Fibroblast of lung (primary cell): ENCODE results near the gene PGLYRP4. TPM values are rescaled to one million over a fixed set of nuclear protein-coding genes. Genes with fewer than 3 reads are reported as not detected.

Experiments
- DNase-seq, 2 donors: peaks; one replicate each; pipeline versions ENCODE4 v3.0.0 to v3.0.0-alpha.2; 2010; ENCODE audit warnings: low read depth in 2 of 2
- H2AFZ ChIP-seq: 2 replicates; pipeline ENCODE4 v1.5.1; 2012; ENCODE audit warnings: low read length, control low read depth, inconsistent platforms
- H3K27ac ChIP-seq: 2 replicates; pipeline ENCODE4 v1.5.1; 2011; ENCODE audit warnings: low read length, control low read depth; ENCODE audit not compliant: insufficient read depth
- H3K27me3 ChIP-seq: 2 replicates; pipeline ENCODE4 v1.5.1; 2011; ENCODE audit warnings: mild to moderate bottlenecking, low read length; ENCODE audit not compliant: control insufficient read depth, insufficient read depth
- H3K36me3 ChIP-seq: 2 replicates; pipeline ENCODE4 v1.5.1; 2011; ENCODE audit warnings: low read length; ENCODE audit not compliant: control insufficient read depth, insufficient read depth
- H3K4me1 ChIP-seq: 2 replicates; pipeline ENCODE4 v1.5.1; 2011; ENCODE audit warnings: low read length; ENCODE audit not compliant: control insufficient read depth, insufficient read depth; ENCODE audit errors: extremely low read depth
- H3K4me2 ChIP-seq: 2 replicates; pipeline ENCODE4 v1.5.1; 2011; ENCODE audit warnings: low read length, control low read depth; ENCODE audit not compliant: insufficient read depth; ENCODE audit errors: extremely low read depth
- H3K4me3 ChIP-seq, 4 experiments: fragments of 200-600 bp in 1 of 4; sonication (generic) in 1 of 4; replicated peaks in 1 of 4; 2 replicates each; pipeline ENCODE4 v1.5.1; 2011 to 2016; ENCODE audit warnings: low read length in 4 of 4, low read depth in 3 of 4, mild to moderate bottlenecking in 3 of 4, control low read depth in 2 of 4, inconsistent platforms in 1 of 4, mixed read lengths in 1 of 4; ENCODE audit not compliant: insufficient read depth in 1 of 4; ENCODE audit errors: control extremely low read depth in 1 of 4
- H3K79me2 ChIP-seq: 2 replicates; pipeline ENCODE4 v1.5.1; 2012; ENCODE audit warnings: mild to moderate bottlenecking, low read length, inconsistent platforms; ENCODE audit not compliant: control insufficient read depth, insufficient read depth
- H3K9ac ChIP-seq: 2 replicates; pipeline ENCODE4 v1.5.1; 2011; ENCODE audit warnings: mild to moderate bottlenecking, low read length, control low read depth; ENCODE audit not compliant: insufficient read depth
- H3K9me3 ChIP-seq: 2 replicates; pipeline ENCODE4 v1.5.1; 2012; ENCODE audit warnings: low read depth, low read length; ENCODE audit not compliant: control insufficient read depth, insufficient read depth
- H4K20me1 ChIP-seq: 2 replicates; pipeline ENCODE4 v1.5.1; 2011; ENCODE audit warnings: low read length; ENCODE audit not compliant: control insufficient read depth, insufficient read depth; ENCODE audit errors: extremely low read depth
- CTCF ChIP-seq, 2 donors: IDR thresholded peaks in 1 of 2; conservative IDR thresholded peaks in 1 of 2; 1 replicate in 1 of 2; 2 replicates in 1 of 2; pipeline ENCODE4 v1.5.1; 2011 to 2012; ENCODE audit warnings: low read length in 2 of 2, control low read depth in 1 of 2, inconsistent platforms in 1 of 2, low read depth in 1 of 2, mild to moderate bottlenecking in 1 of 2
- EZH2 ChIP-seq: IDR thresholded peaks from 2 replicates; pipeline ENCODE4 v1.5.1; 2012; ENCODE audit warnings: low read length, control low read depth, mild to moderate bottlenecking; ENCODE audit errors: missing control alignments
- polyA plus RNA-seq, 2 donors: library from polyadenylated mRNA; depleted of rRNA in 1 of 2; stranded (reverse) in 1 of 2; unstranded in 1 of 2; fragments of >200 nt; gene quantifications; 2 replicates each; pipeline ENCODE4 v1.2.1, GENCODE V29; 2011 to 2012; ENCODE audit warnings: missing spikeins in 1 of 2
- total RNA-seq: library from RNA; depleted of rRNA; stranded (reverse); fragments of >200 nt; gene quantifications from 2 replicates; pipeline ENCODE4 v1.2.1, GENCODE V29; 2014

PGLYRP4 gene
- total and polyA plus RNA-seq, 2 donors (not counting 1 experiment from before 2014, with no cell fraction given) = not detected

GRCh38 chr1:153354515-153355193 is 6.0 kb upstream of the PGLYRP4 start:
- Histone ChIP-seq H3K4me1 (no peaks in the 10 kb centered on the region), H3K9ac (no peak overlapping the region), H3K36me3 (no peaks in the 10 kb centered on the region), H4K20me1 (no peaks in the 10 kb centered on the region), H3K4me3 (no peak overlapping the region), H3K27me3 (no peaks in the 10 kb centered on the region), H3K4me2 (no peak overlapping the region), H2AFZ (no peak overlapping the region), H3K9me3 (no peaks in the 10 kb centered on the region), H3K79me2 (no peaks in the 10 kb centered on the region), H3K27ac (no peak overlapping the region)
- no peak for DNase-seq
- no peak for TF ChIP-seq CTCF (conservative IDR thresholded peaks at IDR 0.05 in 1 of 2, IDR thresholded peaks at IDR 0.05 in 1 of 2; ENCODE audit: low read depth in 1 of 2, low read length in 2 of 2)
- no peak for TF ChIP-seq EZH2

- peak; percentile 19 to 49 for TF ChIP-seq CTCF (conservative IDR thresholded peaks at IDR 0.05 in 1 of 2, IDR thresholded peaks at IDR 0.05 in 1 of 2; ENCODE audit: low read depth in 1 of 2, low read length in 2 of 2)
- no peak for TF ChIP-seq EZH2
- no peaks in the 10 kb centered on the region for H3K4me1 ChIP-seq
- H2AFZ ChIP-seq = no peak overlapping the region
- no peak overlapping the region for H3K4me3 ChIP-seq
- H4K20me1 ChIP-seq = no peaks in the 10 kb centered on the region
- H3K9ac ChIP-seq = no peak overlapping the region
- H3K27ac ChIP-seq = no peak overlapping the region
- peak; percentile 4 to 6 for DNase-seq
- no peaks in the 10 kb centered on the region for H3K27me3 ChIP-seq
- H3K36me3 ChIP-seq = no peaks in the 10 kb centered on the region
- no peak overlapping the region for H3K4me2 ChIP-seq
- H3K79me2 ChIP-seq = no peaks in the 10 kb centered on the region
- no peaks in the 10 kb centered on the region for H3K9me3 ChIP-seq
These were observed 4.7 kb upstream of the PGLYRP4 start for GRCh38 chr1:153353226-153353947.

GRCh38 chr1:153352523-153352922 is 3.9 kb upstream of the PGLYRP4 start:
- no peaks in the 10 kb centered on the region for H3K9me3 ChIP-seq
- H3K27me3 ChIP-seq = no peaks in the 10 kb centered on the region
- TF ChIP-seq CTCF (conservative IDR thresholded peaks at IDR 0.05 in 1 of 2, IDR thresholded peaks at IDR 0.05 in 1 of 2; ENCODE audit: low read depth in 1 of 2, low read length in 2 of 2) = peak; percentile 91
- no peak for TF ChIP-seq EZH2
- H3K4me1 ChIP-seq = no peaks in the 10 kb centered on the region
- no peak overlapping the region for H3K4me3 ChIP-seq
- H3K79me2 ChIP-seq = no peaks in the 10 kb centered on the region
- H3K9ac ChIP-seq = no peak overlapping the region
- no peak overlapping the region for H2AFZ ChIP-seq
- no peaks in the 10 kb centered on the region for H4K20me1 ChIP-seq
- no peaks in the 10 kb centered on the region for H3K36me3 ChIP-seq
- H3K4me2 ChIP-seq = no peak overlapping the region
- no peak overlapping the region for H3K27ac ChIP-seq
- DNase-seq = peak; percentile 47 to 73
